Colonic mucosa (tissue), 4 donors: ENCODE results near the gene PDE4C. TPM values are rescaled to one million over a fixed set of nuclear protein-coding genes. Genes with fewer than 3 reads are reported as not detected.
"Not testable (repeated sequence)": the region's sequence is repeated elsewhere in the genome, so short reads cannot be mapped to it uniquely, and the experiment has no call there.

Experiments used
- DNase-seq: peaks from one replicate; pipeline ENCODE4 v3.0.0-alpha.2; 2020
- H3K27ac ChIP-seq: fragments of 200-600 bp; one replicate; pipeline ENCODE4 v1.8.0; 2021
- H3K27me3 ChIP-seq: fragments of 200-600 bp; one replicate; pipeline ENCODE4 v1.8.0; 2021
- H3K36me3 ChIP-seq: fragments of 200-600 bp; one replicate; pipeline ENCODE4 v1.8.0; 2021
- H3K4me1 ChIP-seq: fragments of 200-600 bp; one replicate; pipeline ENCODE4 v1.8.0; 2021; ENCODE audit warnings: mild to moderate bottlenecking
- H3K4me3 ChIP-seq: fragments of 200-600 bp; one replicate; pipeline ENCODE4 v1.8.0; 2021
- H3K9ac ChIP-seq, 2 donors: one replicate each; pipeline ENCODE4 v1.7.0; 2013; ENCODE audit warnings: control low read depth in 2 of 2, low read depth in 2 of 2, low read length in 2 of 2
- H3K9me3 ChIP-seq: fragments of 200-600 bp; one replicate; pipeline ENCODE4 v1.8.0; 2021
- intact Hi-C: fragments of 100-400 bp; cut with DNase I; formaldehyde crosslinking; loops from one replicate; pipeline ENCODE4 v1.14.1; 2022
- total RNA-seq, 2 donors: library from RNA; stranded (reverse); fragmentation: NEBNext Ultra II Directional in 1 of 2; extraction: Animal tissue kit (Norgen Biotek cat#: 25700) in 1 of 2; gene quantifications; one replicate each; pipeline ENCODE4 v1.2.1, GENCODE V29; 2021
- TF ChIP-seq, protein P1 (sequence below): fragments of 200-600 bp; IDR thresholded peaks from one replicate; pipeline ENCODE4 v1.8.0; 2022; ENCODE audit warnings: antibody characterized with exemption, mild to moderate bottlenecking
- donor health status: healthy.
- donor health status: DM: no; HTN: no; CAD: no.
- donor health status: DM: no; HTN: no; CAD: no.

PDE4C gene
- total RNA-seq, 2 donors from 2014 or later, result 2.1 TPM

DNA sequence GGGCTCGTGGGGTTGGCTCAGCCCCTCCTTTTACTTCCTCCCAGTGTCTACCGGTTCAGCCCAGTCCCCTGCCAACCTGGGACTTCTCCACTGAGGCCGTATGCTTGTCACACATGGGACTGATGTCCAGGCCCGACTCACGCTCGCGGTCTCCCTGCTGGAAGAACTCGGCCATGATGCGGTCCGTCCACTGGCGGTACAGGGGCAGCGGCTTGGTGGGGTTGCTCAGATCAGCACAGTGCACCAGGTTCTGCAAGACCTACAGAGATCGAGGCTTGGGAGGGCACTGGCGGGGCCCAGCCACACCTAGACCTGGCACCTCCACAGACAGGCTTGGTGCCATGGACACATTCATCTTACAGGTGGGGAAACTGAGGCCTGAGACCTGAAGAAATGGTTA is 14.6 kb downstream of the PDE4C start:
- no peaks in the 10 kb centered on the region for H3K9me3 ChIP-seq
- intact Hi-C loops, result loop anchor here (10.0 kb wide), 1 partner anchor 123 kb away; no protein-coding TSS in a partner anchor
- no peak overlapping the region for H3K27ac ChIP-seq
- H3K4me3 ChIP-seq, result no peak overlapping the region
- H3K36me3 ChIP-seq, result no peaks in the 10 kb centered on the region
- H3K4me1 ChIP-seq, result no peaks in the 10 kb centered on the region
- no peak for DNase-seq
- no peak overlapping the region for H3K9ac ChIP-seq
- H3K27me3 ChIP-seq, result no peaks in the 10 kb centered on the region
- TF ChIP-seq, protein P1, sequence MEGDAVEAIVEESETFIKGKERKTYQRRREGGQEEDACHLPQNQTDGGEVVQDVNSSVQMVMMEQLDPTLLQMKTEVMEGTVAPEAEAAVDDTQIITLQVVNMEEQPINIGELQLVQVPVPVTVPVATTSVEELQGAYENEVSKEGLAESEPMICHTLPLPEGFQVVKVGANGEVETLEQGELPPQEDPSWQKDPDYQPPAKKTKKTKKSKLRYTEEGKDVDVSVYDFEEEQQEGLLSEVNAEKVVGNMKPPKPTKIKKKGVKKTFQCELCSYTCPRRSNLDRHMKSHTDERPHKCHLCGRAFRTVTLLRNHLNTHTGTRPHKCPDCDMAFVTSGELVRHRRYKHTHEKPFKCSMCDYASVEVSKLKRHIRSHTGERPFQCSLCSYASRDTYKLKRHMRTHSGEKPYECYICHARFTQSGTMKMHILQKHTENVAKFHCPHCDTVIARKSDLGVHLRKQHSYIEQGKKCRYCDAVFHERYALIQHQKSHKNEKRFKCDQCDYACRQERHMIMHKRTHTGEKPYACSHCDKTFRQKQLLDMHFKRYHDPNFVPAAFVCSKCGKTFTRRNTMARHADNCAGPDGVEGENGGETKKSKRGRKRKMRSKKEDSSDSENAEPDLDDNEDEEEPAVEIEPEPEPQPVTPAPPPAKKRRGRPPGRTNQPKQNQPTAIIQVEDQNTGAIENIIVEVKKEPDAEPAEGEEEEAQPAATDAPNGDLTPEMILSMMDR, result no peak

DNA sequence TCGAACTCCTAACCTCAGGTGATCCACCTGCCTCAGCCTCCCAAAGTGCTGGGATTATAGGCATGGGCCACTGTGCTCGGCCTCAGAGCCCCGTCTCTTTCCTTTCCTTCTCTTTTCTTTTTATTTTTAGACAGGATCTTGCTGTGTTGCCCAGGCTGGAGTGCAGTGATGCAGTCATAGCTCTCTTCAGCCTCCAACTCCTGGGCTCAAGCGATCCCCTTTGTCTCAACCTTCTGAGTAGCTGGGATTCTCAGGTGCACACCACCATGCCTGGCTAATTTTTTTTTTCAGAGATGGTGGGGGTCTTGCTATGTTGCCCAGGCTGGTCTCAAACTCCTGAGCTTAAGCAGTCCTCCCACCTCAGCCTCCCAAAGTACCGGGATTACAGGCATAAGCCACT is 16.3 kb downstream of the PDE4C start:
- not testable (repeated sequence) for H3K4me3 ChIP-seq, H3K4me1 ChIP-seq, H3K27me3 ChIP-seq, H3K27ac ChIP-seq, H3K9ac ChIP-seq, H3K9me3 ChIP-seq, DNase-seq, H3K36me3 ChIP-seq
- intact Hi-C loops, result loop anchor here (5.0 to 10.0 kb wide), 3 partner anchors 42 to 205 kb away; partner anchors contain the start of gene SSBP4

DNA sequence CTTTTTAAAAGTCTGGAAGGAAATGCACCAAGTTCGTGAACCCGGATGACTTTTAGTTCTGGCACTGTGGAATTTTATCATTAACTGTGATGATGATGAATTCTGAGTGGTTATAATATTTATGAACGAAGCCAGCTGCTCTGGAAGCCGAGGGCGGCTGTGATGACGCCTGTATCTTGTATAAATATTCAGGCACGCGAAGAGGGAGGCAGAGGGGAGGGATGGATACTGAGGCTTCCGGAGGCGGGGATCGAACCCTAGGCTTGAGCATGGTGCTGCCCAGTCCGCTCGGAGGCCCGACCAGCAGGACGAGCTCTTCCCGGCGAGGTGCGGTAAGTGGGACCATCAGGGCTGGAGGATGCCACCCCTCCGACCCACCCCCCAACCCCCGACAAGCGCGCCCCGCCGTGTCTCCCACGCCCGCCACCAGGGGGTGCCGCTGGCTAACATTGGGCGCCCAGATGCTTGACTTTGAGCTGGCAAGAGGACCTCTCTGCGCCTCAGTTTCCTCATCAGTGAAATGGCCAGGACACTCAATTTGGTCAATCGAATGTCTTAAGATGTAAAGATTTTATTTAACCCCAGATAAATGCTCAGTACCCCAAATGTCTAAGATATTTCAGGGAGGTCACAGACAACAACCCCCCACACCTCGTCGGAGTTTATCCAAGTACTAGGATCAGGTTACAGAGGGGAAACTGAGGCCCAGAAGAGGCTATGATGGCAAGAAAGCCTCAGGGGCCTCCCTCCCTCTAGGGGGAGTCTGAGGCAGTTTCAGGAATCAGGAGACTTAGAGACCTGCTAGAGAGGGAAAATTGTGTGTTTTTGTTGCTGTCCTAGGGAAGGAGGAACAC is 17.9 kb downstream of the PDE4C start:
- TF ChIP-seq, protein P1, result peak; percentile 80
- H3K9me3 ChIP-seq, result no peaks in the 10 kb centered on the region

GRCh38 chr19:18206018-18206417 is 20.2 kb downstream of the PDE4C start:
- intact Hi-C loops, result loop anchor here (5.0 to 10.0 kb wide), 2 partner anchors 46 to 209 kb away; partner anchors contain the start of gene SSBP4
- Histone ChIP-seq H3K9ac (no peak overlapping the region), H3K36me3 (no peaks in the 10 kb centered on the region), H3K4me1 (peaks cover 5% of the 10 kb centered on the region), H3K27ac (no peak overlapping the region), H3K9me3 (no peaks in the 10 kb centered on the region), H3K4me3 (no peak overlapping the region), H3K27me3 (no peaks in the 10 kb centered on the region)
- DNase-seq, result no peak
- TF ChIP-seq, protein P1, result no peak

More for the DNA sequence above, 17.9 kb downstream of the PDE4C start:
- Histone ChIP-seq H3K9ac (no peak overlapping the region), H3K27me3 (no peaks in the 10 kb centered on the region), H3K4me1 (no peaks in the 10 kb centered on the region), H3K27ac (no peak overlapping the region), H3K36me3 (no peaks in the 10 kb centered on the region), H3K4me3 (no peak overlapping the region)
- DNase-seq, result peak; percentile 48
- intact Hi-C loops, result loop anchor here (5.0 to 10.0 kb wide), 2 partner anchors 44 to 206 kb away; partner anchors contain the start of gene SSBP4

- no peaks in the 10 kb centered on the region for H3K9me3 ChIP-seq
- intact Hi-C loops, result loop anchor here (5.0 to 10.0 kb wide), 2 partner anchors 47 to 209 kb away; partner anchors contain the start of gene SSBP4
Measured at GRCh38 chr19:18205200-18205892, 20.9 kb downstream of the PDE4C start.

More at GRCh38 chr19:18205200-18205892, 20.9 kb downstream of the PDE4C start:
- peak; percentile 80 for DNase-seq
- Histone ChIP-seq H3K36me3 (no peaks in the 10 kb centered on the region), H3K27me3 (no peaks in the 10 kb centered on the region), H3K27ac (peak overlapping the region; percentile 92), H3K4me3 (peak overlapping the region; percentile 53), H3K9ac (peak overlapping the region; percentile 77 to 83), H3K4me1 (peaks cover 5% of the 10 kb centered on the region)
- TF ChIP-seq, protein P1, result no peak
